H9 (cell line): ENCODE results near the gene PLXNA4. TPM values are rescaled to one million over a fixed set of nuclear protein-coding genes. Genes with fewer than 3 reads are reported as not detected.

Source experiments
- DNase-seq: peaks from one replicate; pipeline ENCODE4 v3.0.0-alpha.2; 2017
- H2AFZ ChIP-seq: one replicate; pipeline ENCODE4 v1.6.1; 2013; ENCODE audit warnings: mild to moderate bottlenecking, low read length, control low read depth, moderate library complexity
- H2AK5ac ChIP-seq: 2 replicates; pipeline ENCODE4 v1.6.1; 2013; ENCODE audit warnings: low read length, control low read depth, mixed read lengths; ENCODE audit not compliant: insufficient read length
- H2BK120ac ChIP-seq: one replicate; pipeline ENCODE4 v1.6.1; 2013; ENCODE audit warnings: low read depth, mild to moderate bottlenecking, low read length, control low read depth, inconsistent platforms; ENCODE audit not compliant: poor library complexity, severe bottlenecking
- H2BK12ac ChIP-seq: 2 replicates; pipeline ENCODE4 v1.6.1; 2013; ENCODE audit warnings: low read length, control low read depth, mixed read lengths, low read depth; ENCODE audit not compliant: insufficient read length
- H2BK15ac ChIP-seq: 2 replicates; pipeline ENCODE4 v1.6.1; 2013; ENCODE audit warnings: low read depth, low read length, control low read depth
- H2BK20ac ChIP-seq: one replicate; pipeline ENCODE4 v1.6.1; 2013; ENCODE audit warnings: low read depth, mild to moderate bottlenecking, low read length, control low read depth, inconsistent platforms; ENCODE audit not compliant: poor library complexity, severe bottlenecking
- H2BK5ac ChIP-seq: 2 replicates; pipeline ENCODE4 v1.6.1; 2013; ENCODE audit warnings: low read length, control low read depth, mixed read lengths; ENCODE audit not compliant: insufficient read length
- H3K14ac ChIP-seq: 2 replicates; pipeline ENCODE4 v1.6.1; 2013; ENCODE audit warnings: low read length, control low read depth; ENCODE audit not compliant: insufficient read depth
- H3K18ac ChIP-seq: 2 replicates; pipeline ENCODE4 v1.6.1; 2013; ENCODE audit warnings: low read depth, mild to moderate bottlenecking, mixed read lengths, low read length, control low read depth; ENCODE audit not compliant: insufficient read length
- H3K23ac ChIP-seq: 2 replicates; pipeline ENCODE4 v1.6.1; 2013; ENCODE audit warnings: low read length, control low read depth, mixed read lengths, low read depth; ENCODE audit not compliant: insufficient read length
- H3K23me2 ChIP-seq: 2 replicates; pipeline ENCODE4 v1.6.1; 2013; ENCODE audit warnings: low read depth, mild to moderate bottlenecking, mixed read lengths, low read length, control low read depth; ENCODE audit not compliant: insufficient read length, poor library complexity, severe bottlenecking
- H3K27ac ChIP-seq: 2 replicates; pipeline ENCODE4 v1.5.1; 2013; ENCODE audit warnings: low read length, control low read depth, mixed read lengths, low read depth; ENCODE audit not compliant: insufficient read length
- H3K27me3 ChIP-seq: 2 replicates; pipeline ENCODE4 v1.6.1; 2013; ENCODE audit warnings: low read length, control low read depth, inconsistent platforms; ENCODE audit not compliant: insufficient read depth
- H3K4ac ChIP-seq: 2 replicates; pipeline ENCODE4 v1.6.1; 2013; ENCODE audit warnings: low read depth, mild to moderate bottlenecking, control low read depth, inconsistent platforms, low read length, moderate library complexity
- H3K4me1 ChIP-seq: 2 replicates; pipeline ENCODE4 v1.6.1; 2013; ENCODE audit warnings: low read length, control low read depth, inconsistent platforms; ENCODE audit not compliant: insufficient read depth
- H3K4me2 ChIP-seq: 2 replicates; pipeline ENCODE4 v1.6.1; 2013; ENCODE audit warnings: low read length, control low read depth, mixed read lengths; ENCODE audit not compliant: insufficient read length, insufficient read depth
- H3K56ac ChIP-seq: 2 replicates; pipeline ENCODE4 v1.6.1; 2013; ENCODE audit warnings: low read depth, mild to moderate bottlenecking, mixed read lengths, low read length, control low read depth; ENCODE audit not compliant: insufficient read length
- H3K79me1 ChIP-seq: 2 replicates; pipeline ENCODE4 v1.6.1; 2013; ENCODE audit warnings: low read depth, mild to moderate bottlenecking, moderate library complexity, low read length, control low read depth, inconsistent platforms; ENCODE audit not compliant: insufficient read depth, poor library complexity, severe bottlenecking
- H3K79me2 ChIP-seq: 2 replicates; pipeline ENCODE4 v1.6.1; 2013; ENCODE audit warnings: low read length, control low read depth, inconsistent platforms; ENCODE audit not compliant: insufficient read depth
- H3K9ac ChIP-seq: 2 replicates; pipeline ENCODE4 v1.6.1; 2013; ENCODE audit warnings: low read length, control low read depth, mixed read lengths; ENCODE audit not compliant: insufficient read length; ENCODE audit errors: extremely low read depth
- H3K9me3 ChIP-seq: one replicate; pipeline ENCODE4 v1.6.1; 2013; ENCODE audit warnings: low read depth, low read length, inconsistent platforms; ENCODE audit not compliant: control insufficient read depth
- H3T11ph ChIP-seq: one replicate; pipeline ENCODE4 v1.6.1; 2013; ENCODE audit warnings: mild to moderate bottlenecking, low read length, control low read depth, inconsistent platforms
- H4K20me1 ChIP-seq: one replicate; pipeline ENCODE4 v1.6.1; 2013; ENCODE audit not compliant: control insufficient read depth, insufficient read length, insufficient read depth
- H4K5ac ChIP-seq: 2 replicates; pipeline ENCODE4 v1.6.1; 2013; ENCODE audit warnings: low read depth, mild to moderate bottlenecking, mixed read lengths, low read length, control low read depth; ENCODE audit not compliant: insufficient read length
- H4K8ac ChIP-seq: replicated peaks from 2 replicates; pipeline ENCODE4 v1.6.1; 2013; ENCODE audit warnings: low read length, control low read depth, mixed read lengths, low read depth; ENCODE audit not compliant: insufficient read length
- H4K91ac ChIP-seq: 2 replicates; pipeline ENCODE4 v1.6.1; 2013; ENCODE audit warnings: low read depth, mild to moderate bottlenecking, moderate library complexity, mixed read lengths, low read length, control low read depth; ENCODE audit not compliant: insufficient read length
- H3K27ac Mint-ChIP-seq, 3 experiments: 2 replicates in 2 of 3; 3 replicates in 1 of 3; pipeline ENCODE4 v1.8.0; 2020 to 2021; ENCODE audit warnings: mixed read lengths in 3 of 3, mild to moderate bottlenecking in 1 of 3, moderate library complexity in 1 of 3
- H3K27me3 Mint-ChIP-seq: 2 replicates; pipeline ENCODE4 v1.8.0; 2021; ENCODE audit warnings: low read depth, mild to moderate bottlenecking, moderate library complexity, mixed read lengths
- H3K36me3 Mint-ChIP-seq, 3 experiments: 2 replicates in 2 of 3; 3 replicates in 1 of 3; pipeline ENCODE4 v1.8.0; 2020 to 2021; ENCODE audit warnings: low read depth in 3 of 3, mixed read lengths in 3 of 3; ENCODE audit not compliant: insufficient read depth in 1 of 3
- H3K4me1 Mint-ChIP-seq, 2 experiments: 2 replicates each; pipeline ENCODE4 v1.8.0; 2020; ENCODE audit warnings: mixed read lengths in 2 of 2
- H3K4me3 Mint-ChIP-seq, 2 experiments: 2 replicates in 1 of 2; 3 replicates in 1 of 2; pipeline ENCODE4 v1.8.0; 2020 to 2021; ENCODE audit warnings: mild to moderate bottlenecking in 2 of 2, mixed read lengths in 2 of 2, moderate library complexity in 1 of 2
- H3K9me3 Mint-ChIP-seq, 2 experiments: 2 replicates in 1 of 2; 3 replicates in 1 of 2; pipeline ENCODE4 v1.8.0; 2020; ENCODE audit warnings: mild to moderate bottlenecking in 2 of 2, mixed read lengths in 2 of 2, moderate library complexity in 1 of 2
- WGBS: extraction: QIAGEN DNeasy Blood & Tissue Kit; methylation state at CpG from one replicate; pipeline ENCODE4 v1.1.7; 2013; ENCODE audit warnings: missing lambda C conversion rate, low lambda C conversion rate, mixed read lengths; ENCODE audit not compliant: insufficient read length; ENCODE audit errors: extremely low coverage; 5-methylcytosine and 5-hydroxymethylcytosine counted together
- total RNA-seq: library from RNA; stranded (reverse); gene quantifications from 2 replicates; pipeline ENCODE4 v1.2.1, GENCODE V29; 2021
- TF ChIP-seq, protein P1 (sequence below): fragments of 200-600 bp; sonication (generic); conservative IDR thresholded peaks from 3 replicates; pipeline ENCODE4 v1.8.0; 2021; ENCODE audit warnings: antibody characterized with exemption, mild to moderate bottlenecking

The PLXNA4 gene
- total RNA-seq, 1 experiment from 2014 or later, result 0.35 TPM

DNA sequence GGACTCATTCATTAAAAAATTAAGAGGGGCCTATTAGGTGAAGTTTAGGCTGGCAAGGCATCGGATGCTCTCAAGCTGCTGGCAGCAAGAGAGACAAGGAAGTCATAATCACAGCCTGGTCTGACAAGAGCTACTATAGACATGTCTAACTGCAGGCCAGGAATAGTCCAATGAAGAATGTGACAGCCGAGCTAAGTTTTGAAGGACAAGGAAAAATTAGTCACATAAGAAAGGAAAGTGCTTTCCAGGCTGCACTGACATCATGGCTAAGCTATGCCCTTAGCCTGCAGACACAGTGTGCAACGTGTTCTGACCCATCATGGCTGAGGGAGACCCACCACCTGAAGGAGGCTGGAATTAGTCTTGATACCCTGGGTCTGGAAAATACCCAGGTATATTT is 281.1 kb downstream of the PLXNA4 start:
- Histone ChIP-seq H3K14ac (no peak overlapping the region), H4K8ac (no peak overlapping the region), H3K9ac (no peak overlapping the region), H3K4ac (no peak overlapping the region), H2AFZ (no peak overlapping the region), H3K56ac (no peak overlapping the region), H2BK120ac (no peak overlapping the region), H2BK12ac (no peak overlapping the region), H3K9me3 (no peaks in the 10 kb centered on the region), H2BK5ac (no peak overlapping the region), H3K79me2 (no peaks in the 10 kb centered on the region), H3K18ac (no peak overlapping the region), H3K27me3 (no peaks in the 10 kb centered on the region), H4K5ac (no peak overlapping the region), H3K27ac (no peak overlapping the region), H2BK15ac (no peak overlapping the region), H3T11ph (no peak overlapping the region), H2BK20ac (no peak overlapping the region), H2AK5ac (no peak overlapping the region), H3K79me1 (no peaks in the 10 kb centered on the region), H4K91ac (no peak overlapping the region), H3K23me2 (peaks cover 3% of the 10 kb centered on the region), H3K23ac (no peak overlapping the region), H4K20me1 (no peaks in the 10 kb centered on the region), H3K4me2 (no peak overlapping the region), H3K4me1 (no peaks in the 10 kb centered on the region)
- Mint-ChIP-seq H3K36me3 (no peaks in the 10 kb centered on the region), H3K9me3 (no peaks in the 10 kb centered on the region), H3K27ac (no peak overlapping the region), H3K4me1 (peaks cover 4 to 6% of the 10 kb centered on the region in 2 experiments; a peak in 3 of 4 replicates), H3K4me3 (no peak overlapping the region), H3K27me3 (peaks cover 8% of the 10 kb centered on the region)
- TF ChIP-seq, protein P1, sequence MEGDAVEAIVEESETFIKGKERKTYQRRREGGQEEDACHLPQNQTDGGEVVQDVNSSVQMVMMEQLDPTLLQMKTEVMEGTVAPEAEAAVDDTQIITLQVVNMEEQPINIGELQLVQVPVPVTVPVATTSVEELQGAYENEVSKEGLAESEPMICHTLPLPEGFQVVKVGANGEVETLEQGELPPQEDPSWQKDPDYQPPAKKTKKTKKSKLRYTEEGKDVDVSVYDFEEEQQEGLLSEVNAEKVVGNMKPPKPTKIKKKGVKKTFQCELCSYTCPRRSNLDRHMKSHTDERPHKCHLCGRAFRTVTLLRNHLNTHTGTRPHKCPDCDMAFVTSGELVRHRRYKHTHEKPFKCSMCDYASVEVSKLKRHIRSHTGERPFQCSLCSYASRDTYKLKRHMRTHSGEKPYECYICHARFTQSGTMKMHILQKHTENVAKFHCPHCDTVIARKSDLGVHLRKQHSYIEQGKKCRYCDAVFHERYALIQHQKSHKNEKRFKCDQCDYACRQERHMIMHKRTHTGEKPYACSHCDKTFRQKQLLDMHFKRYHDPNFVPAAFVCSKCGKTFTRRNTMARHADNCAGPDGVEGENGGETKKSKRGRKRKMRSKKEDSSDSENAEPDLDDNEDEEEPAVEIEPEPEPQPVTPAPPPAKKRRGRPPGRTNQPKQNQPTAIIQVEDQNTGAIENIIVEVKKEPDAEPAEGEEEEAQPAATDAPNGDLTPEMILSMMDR, result no peak
- no peak for DNase-seq
- WGBS, result no CpG with 5 or more reads among the region's 3 CpGs
